Astrocyte (in vitro differentiated cells and primary cell): ENCODE measurements around the gene ARHGDIA. TPM values are rescaled to one million over a fixed set of nuclear protein-coding genes. Genes with fewer than 3 reads are reported as not detected.

Experiments
- DNase-seq: peaks from one replicate; pipeline ENCODE4 v3.0.0-alpha.2; 2010; ENCODE audit warnings: low read depth
- FAIRE-seq: peaks from 2 replicates; lab custom pipeline; 2011; peaks lifted over from hg19 to GRCh38; lab: Jason Lieb, UNC
- H2AFZ ChIP-seq: 2 replicates; pipeline ENCODE4 v1.6.0; 2012; ENCODE audit warnings: low read depth, low read length, inconsistent platforms
- H3K27ac ChIP-seq: 2 replicates; pipeline ENCODE4 v1.5.1; 2011; ENCODE audit warnings: low read depth, low read length, inconsistent platforms
- H3K27me3 ChIP-seq: 2 replicates; pipeline ENCODE4 v1.6.0; 2011; ENCODE audit warnings: low read length, inconsistent platforms; ENCODE audit not compliant: insufficient read depth
- H3K36me3 ChIP-seq: 2 replicates; pipeline ENCODE4 v1.5.1; 2011; ENCODE audit warnings: low read length, inconsistent platforms; ENCODE audit not compliant: insufficient read depth
- H3K4me1 ChIP-seq: 2 replicates; pipeline ENCODE4 v1.5.1; 2011; ENCODE audit warnings: low read length, inconsistent platforms; ENCODE audit not compliant: insufficient read depth
- H3K4me2 ChIP-seq: 2 replicates; pipeline ENCODE4 v1.6.0; 2012; ENCODE audit warnings: low read length, inconsistent platforms
- H3K4me3 ChIP-seq: 2 replicates; pipeline ENCODE4 v1.5.1; 2011; ENCODE audit warnings: low read depth, mild to moderate bottlenecking, low read length, inconsistent platforms; ENCODE audit not compliant: insufficient read depth
- H3K79me2 ChIP-seq: 2 replicates; pipeline ENCODE4 v1.6.0; 2012; ENCODE audit warnings: mild to moderate bottlenecking, low read length, inconsistent platforms; ENCODE audit not compliant: insufficient read depth
- H3K9ac ChIP-seq: 2 replicates; pipeline ENCODE4 v1.6.0; 2012; ENCODE audit warnings: mild to moderate bottlenecking, low read length, inconsistent platforms
- H3K9me3 ChIP-seq: 2 replicates; pipeline ENCODE4 v1.5.1; 2012; ENCODE audit warnings: low read depth, mild to moderate bottlenecking, low read length, inconsistent platforms; ENCODE audit not compliant: insufficient read depth
- H4K20me1 ChIP-seq: 2 replicates; pipeline ENCODE4 v1.6.0; 2012; ENCODE audit warnings: low read length, inconsistent platforms; ENCODE audit not compliant: insufficient read depth
- H3K27ac Mint-ChIP-seq: one replicate; pipeline ENCODE4 v1.8.0; 2021; ENCODE audit warnings: mild to moderate bottlenecking, mixed read lengths; ENCODE audit not compliant: unreplicated experiment
- H3K27me3 Mint-ChIP-seq: one replicate; pipeline ENCODE4 v1.8.0; 2021; ENCODE audit warnings: low read depth, mixed read lengths; ENCODE audit not compliant: unreplicated experiment
- H3K36me3 Mint-ChIP-seq: one replicate; pipeline ENCODE4 v1.8.0; 2021; ENCODE audit warnings: low read depth, mixed read lengths; ENCODE audit not compliant: unreplicated experiment
- H3K4me1 Mint-ChIP-seq: one replicate; pipeline ENCODE4 v1.8.0; 2021; ENCODE audit warnings: low read depth, mixed read lengths; ENCODE audit not compliant: unreplicated experiment
- H3K4me3 Mint-ChIP-seq: one replicate; pipeline ENCODE4 v1.8.0; 2021; ENCODE audit warnings: mild to moderate bottlenecking, moderate library complexity, mixed read lengths; ENCODE audit not compliant: unreplicated experiment
- H3K9me3 Mint-ChIP-seq: one replicate; pipeline ENCODE4 v1.8.0; 2021; ENCODE audit warnings: mild to moderate bottlenecking, mixed read lengths; ENCODE audit not compliant: unreplicated experiment
- CTCF ChIP-seq: IDR thresholded peaks from 2 replicates; pipeline ENCODE4 v1.5.1; 2011; ENCODE audit warnings: low read depth, mild to moderate bottlenecking, inconsistent platforms, low read length, moderate library complexity; ENCODE audit not compliant: insufficient read depth
- EZH2 ChIP-seq: IDR thresholded peaks from 2 replicates; pipeline ENCODE4 v1.6.1; 2012; ENCODE audit warnings: mild to moderate bottlenecking, low read length, inconsistent platforms; ENCODE audit not compliant: insufficient read depth
- total RNA-seq: library from RNA; stranded (reverse); gene quantifications from 2 replicates; pipeline ENCODE4 v1.2.1, GENCODE V29; 2021

ARHGDIA gene
- total RNA-seq, 1 donor from 2014 or later = 352 TPM

DNA sequence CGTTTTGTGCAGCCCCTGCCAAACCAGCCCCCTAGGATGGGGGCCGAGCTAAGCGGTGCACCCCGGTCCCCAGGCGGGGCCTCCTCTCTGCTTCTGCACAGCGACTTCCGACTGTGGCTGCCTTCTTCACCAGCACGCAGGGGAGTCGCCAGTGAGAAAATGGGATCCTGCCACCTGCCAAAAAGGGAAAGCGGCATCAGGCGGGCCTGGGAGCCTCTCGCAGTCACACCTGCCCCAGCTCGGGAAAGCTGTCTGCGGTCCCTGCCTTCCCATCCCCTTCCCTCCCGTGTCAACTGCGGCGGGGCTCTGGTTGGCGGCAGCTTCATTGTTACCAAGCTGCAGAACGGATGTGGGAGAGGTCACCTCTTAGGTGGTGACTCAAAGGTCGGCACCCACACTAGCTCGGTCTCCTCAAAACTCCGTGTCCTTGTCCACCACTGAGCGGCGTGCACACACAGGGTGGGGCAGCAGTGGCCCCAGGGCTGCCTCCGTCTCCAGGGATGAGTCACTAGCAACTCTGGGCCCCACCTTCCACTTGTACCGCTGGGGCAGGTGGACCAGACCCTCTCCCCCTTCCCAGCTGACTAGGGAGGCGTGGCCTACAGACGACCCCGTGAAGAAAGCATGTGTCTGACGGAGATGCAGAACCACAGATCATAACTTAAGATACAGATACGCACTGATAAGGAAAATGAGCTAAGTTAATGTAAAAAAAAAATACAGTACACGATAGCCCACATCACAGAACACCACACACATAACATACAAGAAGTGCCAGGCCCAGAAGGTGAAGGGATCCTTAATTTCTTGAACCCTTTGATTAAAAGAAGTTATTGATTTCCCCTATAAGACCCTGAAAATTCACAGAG is 41.5 kb upstream of the ARHGDIA start:
- H3K4me1 Mint-ChIP-seq = peaks cover 9% of the 10 kb centered on the region
- H3K79me2 ChIP-seq = peaks cover 31% of the 10 kb centered on the region
- H3K9me3 ChIP-seq = no peaks in the 10 kb centered on the region
- H3K4me1 ChIP-seq = peaks cover 18% of the 10 kb centered on the region
- H3K36me3 ChIP-seq = peaks cover 6% of the 10 kb centered on the region
- H4K20me1 ChIP-seq = peaks cover 70% of the 10 kb centered on the region
- no peak overlapping the region for H3K9ac ChIP-seq
- FAIRE-seq (no peak), DNase-seq (no peak)
- H3K4me3 Mint-ChIP-seq = peak overlapping the region; percentile 70
- H2AFZ ChIP-seq = no peak overlapping the region
- H3K27ac Mint-ChIP-seq = peak overlapping the region; percentile 72
- H3K27me3 ChIP-seq = no peaks in the 10 kb centered on the region
- peaks cover 1% of the 10 kb centered on the region for H3K9me3 Mint-ChIP-seq
- H3K4me2 ChIP-seq = no peak overlapping the region
- no peaks in the 10 kb centered on the region for H3K27me3 Mint-ChIP-seq
- no peak overlapping the region for H3K27ac ChIP-seq
- no peak overlapping the region for H3K4me3 ChIP-seq
- TF ChIP-seq CTCF (no peak), EZH2 (no peak)
- peaks cover 12% of the 10 kb centered on the region for H3K36me3 Mint-ChIP-seq

GRCh38 chr17:81911969-81912368 is 40.8 kb upstream of the ARHGDIA start:
- peaks cover 6% of the 10 kb centered on the region for H3K36me3 ChIP-seq

More at GRCh38 chr17:81911969-81912368, 40.8 kb upstream of the ARHGDIA start:
- Histone ChIP-seq H3K4me3 (no peak overlapping the region), H3K27ac (no peak overlapping the region), H3K79me2 (peaks cover 24% of the 10 kb centered on the region), H4K20me1 (peaks cover 65% of the 10 kb centered on the region), H3K4me2 (peak overlapping the region; percentile 58), H3K27me3 (no peaks in the 10 kb centered on the region), H3K9ac (no peak overlapping the region), H2AFZ (no peak overlapping the region), H3K4me1 (peaks cover 15% of the 10 kb centered on the region), H3K9me3 (no peaks in the 10 kb centered on the region)
- H3K36me3 Mint-ChIP-seq = peaks cover 12% of the 10 kb centered on the region
- FAIRE-seq (no peak), DNase-seq (no peak)
- peak overlapping the region; percentile 74 for H3K4me3 Mint-ChIP-seq
- H3K9me3 Mint-ChIP-seq = peaks cover 1% of the 10 kb centered on the region
- H3K27ac Mint-ChIP-seq = no peak overlapping the region
- no peaks in the 10 kb centered on the region for H3K27me3 Mint-ChIP-seq
- TF ChIP-seq CTCF (no peak), EZH2 (no peak)
- H3K4me1 Mint-ChIP-seq = peaks cover 6% of the 10 kb centered on the region
